Dendritic cell treated with granulocyte-macrophage colony-stimulating factor and Interleukin-4, amounts not matched to agents 40 ng/mL and 50 ng/mL, for 4 days (primary cell): ENCODE data around the gene CEP170.

Source experiments
- H3K27ac Mint-ChIP-seq: one replicate; pipeline ENCODE4 v1.8.0; 2022; ENCODE audit warnings: mild to moderate bottlenecking, mixed read lengths
- H3K27me3 Mint-ChIP-seq: one replicate; pipeline ENCODE4 v1.8.0; 2022; ENCODE audit warnings: mild to moderate bottlenecking, mixed read lengths
- H3K36me3 Mint-ChIP-seq: one replicate; pipeline ENCODE4 v1.8.0; 2022; ENCODE audit warnings: low read depth, mixed read lengths
- H3K4me1 Mint-ChIP-seq: one replicate; pipeline ENCODE4 v1.8.0; 2022; ENCODE audit warnings: low read depth, mixed read lengths
- H3K4me3 Mint-ChIP-seq: one replicate; pipeline ENCODE4 v1.8.0; 2022; ENCODE audit warnings: mild to moderate bottlenecking, moderate library complexity, mixed read lengths
- H3K9me3 Mint-ChIP-seq: one replicate; pipeline ENCODE4 v1.8.0; 2022; ENCODE audit warnings: mixed read lengths
- intact Hi-C: fragments of 100-400 bp; cut with micrococcal nuclease; formaldehyde crosslinking; loops from one replicate; pipeline ENCODE4 v1.15.0; 2022

CEP170 gene

DNA sequence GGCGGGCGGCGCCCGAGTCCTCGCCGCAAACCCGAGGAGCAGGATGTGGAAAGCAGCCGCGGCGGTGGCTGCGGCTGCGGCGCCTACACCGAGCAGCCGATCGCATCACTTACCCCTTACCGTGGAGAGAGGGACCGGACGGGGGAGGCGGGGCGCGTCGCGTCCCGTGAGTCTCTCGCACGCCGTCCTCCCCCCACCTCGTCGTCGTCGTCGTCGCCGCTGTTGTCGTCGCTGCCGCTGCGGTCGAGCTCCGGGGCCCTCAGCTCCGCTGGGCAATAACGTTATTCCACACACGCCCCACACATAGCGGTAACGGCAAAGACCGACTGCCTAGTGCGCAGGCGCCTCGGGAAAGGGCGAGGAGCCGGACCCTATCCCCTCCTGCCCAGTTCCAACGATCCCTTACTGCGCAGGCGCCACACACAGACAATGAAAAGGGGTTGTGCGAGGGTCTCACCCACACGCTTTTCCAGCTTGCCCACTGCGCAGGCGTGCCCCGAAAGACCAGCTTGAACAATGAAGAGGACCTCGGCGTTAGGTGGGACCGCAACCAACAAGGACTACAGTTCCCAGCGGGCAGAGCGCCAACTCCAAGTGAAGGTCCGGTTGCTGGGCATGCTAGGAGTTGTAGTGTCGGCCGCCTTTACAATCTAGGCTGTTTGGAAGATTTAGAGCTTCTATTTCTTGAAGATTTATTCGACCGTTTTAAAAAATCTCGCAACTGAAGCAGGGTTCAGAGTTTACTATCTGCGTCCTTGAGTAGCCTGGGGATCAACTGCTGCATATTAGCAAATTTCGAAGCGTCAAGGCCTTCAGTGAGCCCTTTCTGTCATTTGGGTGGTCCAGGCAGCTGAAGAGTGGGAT lies at the start of gene CEP170:
Gene CEP170 (minus strand): TSS at position 355 of the 864 bp plus-strand sequence. CDS start 30,001 bp downstream, outside the sequence.
- H3K4me3 Mint-ChIP-seq = peak within 1 kb of the TSS; percentile 87
- peak within 1 kb of the TSS; percentile 100 for H3K27ac Mint-ChIP-seq
- H3K9me3 Mint-ChIP-seq = no peaks in the 10 kb centered on the region
- no peaks in the 10 kb centered on the region for H3K27me3 Mint-ChIP-seq
- peaks cover 29% of the 10 kb centered on the region for H3K4me1 Mint-ChIP-seq
- intact Hi-C loops = loop anchor here (1.0 to 10.0 kb wide), 3 partner anchors 14 to 60 kb away; no protein-coding TSS in a partner anchor
- peaks cover 40% of the 10 kb centered on the region for H3K36me3 Mint-ChIP-seq

DNA sequence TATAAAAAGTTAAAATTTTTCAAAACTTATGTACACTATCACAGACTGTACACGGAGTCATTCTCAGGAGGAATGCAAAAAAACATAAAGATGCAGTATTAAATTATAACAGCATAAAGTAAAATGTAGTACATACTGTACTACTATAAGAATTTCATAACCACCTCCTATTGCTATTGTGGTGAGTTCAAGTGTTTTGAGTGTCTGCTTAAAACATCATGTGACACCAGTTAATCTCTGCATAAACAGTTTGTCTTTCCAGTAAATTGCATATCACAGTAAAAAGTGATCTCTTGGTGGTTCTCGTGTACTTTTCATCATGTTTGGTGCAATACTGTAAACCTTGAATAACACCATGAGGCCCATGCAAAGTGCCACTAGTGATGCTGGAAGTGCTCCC lies 46.0 kb upstream of the CEP170 start:
- peaks cover 16% of the 10 kb centered on the region for H3K9me3 Mint-ChIP-seq
- intact Hi-C loops = no loop called here
- no peak overlapping the region for H3K27ac Mint-ChIP-seq
- no peaks in the 10 kb centered on the region for H3K27me3 Mint-ChIP-seq
- no peak overlapping the region for H3K4me3 Mint-ChIP-seq
- peaks cover 8% of the 10 kb centered on the region for H3K4me1 Mint-ChIP-seq
- H3K36me3 Mint-ChIP-seq = peaks cover 60% of the 10 kb centered on the region

DNA sequence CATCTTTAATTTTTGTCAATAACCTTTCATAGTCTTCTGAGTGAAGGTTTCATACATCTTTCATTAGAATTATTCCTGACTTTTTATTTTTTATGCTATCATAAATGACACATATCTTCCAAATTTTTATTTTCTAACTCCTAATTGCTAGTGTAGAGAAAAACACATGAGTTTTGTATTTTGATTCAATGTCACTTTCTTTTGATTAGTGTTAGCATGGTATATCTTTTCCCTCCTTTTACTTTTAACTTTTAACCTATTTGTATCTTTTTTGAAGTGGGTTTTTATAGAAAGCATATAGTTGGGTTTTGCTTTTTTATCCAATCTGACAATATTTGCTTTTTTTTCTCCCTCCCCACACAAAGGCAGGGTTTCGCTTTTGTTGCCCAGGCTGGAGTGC lies 44.0 kb upstream of the CEP170 start:
- peaks cover 79% of the 10 kb centered on the region for H3K36me3 Mint-ChIP-seq
- peaks cover 18% of the 10 kb centered on the region for H3K4me1 Mint-ChIP-seq
- no peaks in the 10 kb centered on the region for H3K27me3 Mint-ChIP-seq
- H3K9me3 Mint-ChIP-seq = peaks cover 24% of the 10 kb centered on the region
- H3K4me3 Mint-ChIP-seq = no peak overlapping the region
- no peak overlapping the region for H3K27ac Mint-ChIP-seq
- intact Hi-C loops = no loop called here

GRCh38 chr1:243294723-243295121 lies 39.6 kb upstream of the CEP170 start:
- peak overlapping the region; percentile 24 for H3K27ac Mint-ChIP-seq
- H3K9me3 Mint-ChIP-seq = peaks cover 27% of the 10 kb centered on the region
- H3K4me1 Mint-ChIP-seq = peaks cover 25% of the 10 kb centered on the region
- intact Hi-C loops = no loop called here
- H3K36me3 Mint-ChIP-seq = peaks cover 89% of the 10 kb centered on the region
- no peak overlapping the region for H3K4me3 Mint-ChIP-seq
- no peaks in the 10 kb centered on the region for H3K27me3 Mint-ChIP-seq

DNA sequence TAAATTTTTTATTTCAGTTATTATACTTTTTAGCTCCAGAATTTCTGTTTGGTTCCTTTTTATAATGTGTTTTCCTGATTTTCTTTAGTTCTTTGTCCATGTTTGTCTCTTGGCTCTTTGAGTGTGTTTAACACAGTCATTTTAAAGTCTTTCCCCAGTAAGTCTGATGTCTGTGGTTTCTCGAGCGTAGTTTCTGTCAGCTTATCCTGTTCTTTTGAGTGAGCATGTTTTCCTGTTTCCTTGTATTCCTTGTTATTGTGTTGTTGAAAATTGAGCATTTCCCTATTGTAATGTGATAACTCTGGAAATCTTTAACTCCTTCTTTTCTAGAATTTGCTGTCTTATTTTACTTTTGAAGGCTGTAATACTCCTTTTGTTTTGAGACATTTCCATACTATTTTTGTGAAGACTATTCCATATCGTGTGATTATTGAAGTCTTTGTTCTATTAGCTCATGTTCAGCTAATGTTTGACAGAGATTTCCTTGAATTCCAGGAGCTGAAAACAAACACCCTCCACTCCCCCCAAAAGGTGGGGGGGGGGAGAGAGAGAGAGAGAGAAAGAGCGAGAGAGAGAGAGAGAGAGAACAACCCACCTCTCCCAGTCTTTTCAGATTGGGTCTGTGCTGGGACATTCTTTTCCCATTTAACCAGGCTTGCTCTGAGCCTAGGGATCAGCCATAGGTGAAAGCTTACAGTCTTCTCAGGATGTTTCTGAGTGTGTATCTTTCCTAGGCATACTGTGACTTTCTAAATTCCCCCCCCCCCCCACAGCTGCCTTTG lies 39.1 kb upstream of the CEP170 start:
- Mint-ChIP-seq H3K9me3 (peaks cover 27% of the 10 kb centered on the region), H3K4me3 (no peak overlapping the region), H3K4me1 (peaks cover 31% of the 10 kb centered on the region), H3K27ac (peak overlapping the region; percentile 24), H3K27me3 (no peaks in the 10 kb centered on the region), H3K36me3 (peaks cover 89% of the 10 kb centered on the region)
- intact Hi-C loops = no loop called here

- intact Hi-C loops = no loop called here
- H3K9me3 Mint-ChIP-seq = peaks cover 27% of the 10 kb centered on the region
- H3K27me3 Mint-ChIP-seq = no peaks in the 10 kb centered on the region
- peaks cover 80% of the 10 kb centered on the region for H3K36me3 Mint-ChIP-seq
- no peak overlapping the region for H3K4me3 Mint-ChIP-seq
- H3K4me1 Mint-ChIP-seq = peaks cover 37% of the 10 kb centered on the region
- no peak overlapping the region for H3K27ac Mint-ChIP-seq
Measured at GRCh38 chr1:243292117-243292516, 37.0 kb upstream of the CEP170 start.

DNA sequence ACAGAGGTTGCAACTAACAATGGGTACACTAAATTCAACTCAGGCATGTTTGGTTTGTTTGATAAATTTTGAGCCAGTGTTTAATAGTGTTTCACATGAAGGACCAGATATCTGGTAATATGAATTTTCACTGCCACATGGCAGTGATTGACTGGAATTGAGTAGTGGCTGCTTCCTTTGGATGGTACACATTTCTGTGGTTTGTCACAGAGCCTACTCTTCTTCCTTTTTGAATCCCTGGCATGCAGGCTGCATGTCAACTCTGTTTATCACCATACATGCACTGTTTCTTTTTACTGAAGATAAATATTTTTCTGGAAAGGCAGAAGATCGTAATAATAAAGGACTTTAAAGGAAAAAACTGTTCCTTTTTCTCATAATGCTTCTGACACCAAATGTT lies 36.2 kb upstream of the CEP170 start:
- H3K36me3 Mint-ChIP-seq = peaks cover 72% of the 10 kb centered on the region
- no peak overlapping the region for H3K27ac Mint-ChIP-seq
- no peak overlapping the region for H3K4me3 Mint-ChIP-seq
- H3K4me1 Mint-ChIP-seq = peaks cover 41% of the 10 kb centered on the region
- intact Hi-C loops = no loop called here
- peaks cover 23% of the 10 kb centered on the region for H3K9me3 Mint-ChIP-seq
- H3K27me3 Mint-ChIP-seq = no peaks in the 10 kb centered on the region

DNA sequence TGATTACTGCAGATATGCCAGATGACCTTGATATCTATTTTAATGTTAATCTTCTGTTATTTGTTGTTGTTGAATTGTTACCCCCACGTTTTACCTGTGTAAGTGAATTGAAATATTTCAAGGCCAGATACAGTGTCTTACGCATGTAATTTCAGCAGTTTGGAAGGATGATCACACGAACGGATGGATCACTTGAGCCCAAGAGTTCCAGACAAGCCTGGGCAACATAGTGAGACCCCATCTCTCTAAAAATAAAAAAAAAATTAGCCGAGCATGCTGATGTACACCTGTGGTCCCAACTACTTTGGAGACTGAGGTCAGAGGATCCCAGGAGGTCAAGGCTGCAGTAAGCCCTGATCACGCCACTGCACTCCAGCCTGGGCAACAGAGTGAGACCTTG lies 33.0 kb upstream of the CEP170 start:
- intact Hi-C loops = loop anchor here (5.0 kb wide), 1 partner anchor 34 kb away; no protein-coding TSS in a partner anchor
- Mint-ChIP-seq H3K27ac (peak overlapping the region; percentile 99), H3K4me3 (peak overlapping the region; percentile 24), H3K9me3 (peaks cover 2% of the 10 kb centered on the region), H3K4me1 (peaks cover 52% of the 10 kb centered on the region), H3K36me3 (peaks cover 50% of the 10 kb centered on the region), H3K27me3 (no peaks in the 10 kb centered on the region)

GRCh38 chr1:243287652-243288051 lies 32.6 kb upstream of the CEP170 start:
- Mint-ChIP-seq H3K4me1 (peaks cover 55% of the 10 kb centered on the region), H3K36me3 (peaks cover 50% of the 10 kb centered on the region), H3K9me3 (no peaks in the 10 kb centered on the region), H3K4me3 (peak overlapping the region; percentile 24), H3K27me3 (no peaks in the 10 kb centered on the region), H3K27ac (peak overlapping the region; percentile 99)
- intact Hi-C loops = loop anchor here (1.0 to 5.0 kb wide), 2 partner anchors 32 to 35 kb away; partner anchors contain the start of gene CEP170

GRCh38 chr1:243287123-243287460 lies 32.0 kb upstream of the CEP170 start:
- Mint-ChIP-seq H3K4me3 (peak overlapping the region; percentile 13), H3K36me3 (peaks cover 54% of the 10 kb centered on the region), H3K9me3 (no peaks in the 10 kb centered on the region), H3K27me3 (no peaks in the 10 kb centered on the region), H3K27ac (peak overlapping the region; percentile 99), H3K4me1 (peaks cover 60% of the 10 kb centered on the region)
- intact Hi-C loops = loop anchor here (1.0 to 5.0 kb wide), 2 partner anchors 32 to 35 kb away; partner anchors contain the start of gene CEP170

- intact Hi-C loops = loop anchor here (1.0 to 5.0 kb wide), 2 partner anchors 31 to 36 kb away; partner anchors contain the start of gene CEP170
- no peak overlapping the region for H3K4me3 Mint-ChIP-seq
- no peaks in the 10 kb centered on the region for H3K27me3 Mint-ChIP-seq
- H3K9me3 Mint-ChIP-seq = no peaks in the 10 kb centered on the region
- H3K27ac Mint-ChIP-seq = peak overlapping the region; percentile 99
- H3K4me1 Mint-ChIP-seq = peaks cover 58% of the 10 kb centered on the region
- peaks cover 54% of the 10 kb centered on the region for H3K36me3 Mint-ChIP-seq
Measured at GRCh38 chr1:243286409-243287122, 31.5 kb upstream of the CEP170 start.

- Mint-ChIP-seq H3K27me3 (no peaks in the 10 kb centered on the region), H3K4me1 (peaks cover 33% of the 10 kb centered on the region), H3K27ac (peak overlapping the region; percentile 35), H3K36me3 (peaks cover 50% of the 10 kb centered on the region), H3K9me3 (no peaks in the 10 kb centered on the region), H3K4me3 (no peak overlapping the region)
- intact Hi-C loops = no loop called here
Measured at GRCh38 chr1:243281672-243282071, 26.6 kb upstream of the CEP170 start.

DNA sequence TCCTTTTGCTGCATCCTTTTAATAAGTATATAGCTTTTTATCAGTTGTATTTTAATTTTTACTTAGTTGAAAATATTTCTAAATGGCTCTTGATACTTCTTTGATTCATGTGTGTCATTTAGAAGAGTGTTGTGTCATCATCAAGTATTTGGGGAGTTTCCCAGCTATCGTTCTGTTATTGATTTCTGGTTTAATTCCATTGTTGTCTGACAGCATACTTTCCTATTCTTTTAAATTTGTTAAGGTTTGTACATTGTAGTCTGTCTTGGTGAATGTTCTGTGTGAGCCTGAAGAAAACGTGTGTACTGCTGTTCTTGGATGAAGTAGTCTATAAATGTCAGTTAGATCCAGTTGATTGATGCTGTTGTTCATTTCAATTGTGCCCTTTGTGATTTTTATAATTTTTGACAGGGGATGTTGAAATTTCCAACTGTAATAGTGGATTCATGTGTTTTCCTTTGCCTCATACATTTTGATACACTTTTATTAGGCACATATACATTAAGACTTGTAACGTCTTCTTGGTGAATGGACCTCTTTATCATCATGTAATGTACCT lies 25.6 kb upstream of the CEP170 start:
- H3K9me3 Mint-ChIP-seq = no peaks in the 10 kb centered on the region
- H3K4me3 Mint-ChIP-seq = no peak overlapping the region
- H3K36me3 Mint-ChIP-seq = peaks cover 60% of the 10 kb centered on the region
- H3K27ac Mint-ChIP-seq = no peak overlapping the region
- intact Hi-C loops = no loop called here
- peaks cover 26% of the 10 kb centered on the region for H3K4me1 Mint-ChIP-seq
- H3K27me3 Mint-ChIP-seq = no peaks in the 10 kb centered on the region
